ENCODE data around the gene FANCB. TPM values are rescaled to one million over a fixed set of nuclear protein-coding genes. Genes with fewer than 3 reads are reported as not detected.

FANCB gene
- total RNA-seq, 1 experiment from 2014 or later: 12.3 TPM

DNA sequence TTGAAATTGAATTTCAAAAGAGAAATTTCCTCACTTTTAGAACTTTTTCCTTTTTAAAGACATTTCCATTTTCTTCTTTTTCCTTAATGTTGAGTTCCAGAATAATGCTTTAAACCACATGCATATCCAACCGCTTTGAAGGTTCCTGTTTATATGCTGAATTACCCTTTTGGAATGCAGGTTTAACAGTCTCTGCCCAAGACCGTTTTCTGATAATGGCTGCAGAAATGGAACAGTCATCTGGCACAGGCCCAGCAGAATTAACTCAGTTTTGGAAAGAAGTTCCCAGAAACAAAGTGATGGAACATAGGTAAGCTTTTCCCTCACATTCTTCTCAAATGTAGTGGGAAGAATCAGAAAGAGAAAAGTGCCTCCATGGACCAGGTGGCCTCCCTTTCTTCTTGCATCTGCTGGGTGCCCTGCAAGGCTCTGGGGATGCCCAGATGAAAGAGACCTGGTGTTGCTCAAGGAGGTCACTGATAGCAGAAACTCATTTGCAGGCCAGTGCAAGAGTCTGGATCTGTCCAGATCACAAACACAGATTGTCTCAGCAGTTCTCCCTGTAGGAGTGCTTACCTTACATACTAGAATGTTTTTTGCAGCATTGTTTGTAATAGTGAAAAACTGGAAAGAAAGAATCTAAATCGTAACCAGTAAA, 43.3 kb upstream of the FANCB start:
- DNase-seq (ENCODE audit: low spot score) (no peak), ATAC-seq (no peak)
- Mint-ChIP-seq H3K27ac (no peak overlapping the region), H3K9me3 (no peaks in the 10 kb centered on the region), H3K4me1 (no peaks in the 10 kb centered on the region), H3K36me3 (peaks cover 8% of the 10 kb centered on the region), H3K27me3 (ENCODE audit: low read depth) (no peaks in the 10 kb centered on the region), H3K4me3 (no peak overlapping the region)
- ChIA-PET POLR2A (no interaction called here), CTCF (no interaction called here)
- TF ChIP-seq RELA (CRISPR knock-in tag; IDR thresholded peaks at IDR 0.05; ENCODE audit: borderline replicate concordance) (no peak), ZNF121 (CRISPR knock-in tag; IDR thresholded peaks at IDR 0.05) (no peak), NFE2L1 (CRISPR knock-in tag; IDR thresholded peaks at IDR 0.05) (no peak), ZNF232 (CRISPR knock-in tag; IDR thresholded peaks at IDR 0.05) (no peak), ZNF396 (CRISPR knock-in tag; IDR thresholded peaks at IDR 0.05; ENCODE audit: borderline replicate concordance) (no peak), TEAD1 (CRISPR knock-in tag; IDR thresholded peaks at IDR 0.05) (no peak), TCF7 (CRISPR knock-in tag; IDR thresholded peaks at IDR 0.05; ENCODE audit: low read depth) (no peak), FOXK1 (CRISPR knock-in tag; IDR thresholded peaks at IDR 0.05) (no peak), NFATC4 (CRISPR knock-in tag; IDR thresholded peaks at IDR 0.05) (no peak), SP1 (CRISPR knock-in tag; conservative IDR thresholded peaks at IDR 0.05) (no peak)
- TF ChIP-seq, protein P1, sequence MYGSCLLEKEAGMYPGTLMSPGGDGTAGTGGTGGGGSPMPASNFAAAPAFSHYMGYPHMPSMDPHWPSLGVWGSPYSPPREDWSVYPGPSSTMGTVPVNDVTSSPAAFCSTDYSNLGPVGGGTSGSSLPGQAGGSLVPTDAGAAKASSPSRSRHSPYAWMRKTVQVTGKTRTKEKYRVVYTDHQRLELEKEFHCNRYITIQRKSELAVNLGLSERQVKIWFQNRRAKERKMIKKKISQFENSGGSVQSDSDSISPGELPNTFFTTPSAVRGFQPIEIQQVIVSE (CRISPR knock-in tag; IDR thresholded peaks at IDR 0.05; ENCODE audit: borderline replicate concordance): no peak
- TF ChIP-seq, protein P2, sequence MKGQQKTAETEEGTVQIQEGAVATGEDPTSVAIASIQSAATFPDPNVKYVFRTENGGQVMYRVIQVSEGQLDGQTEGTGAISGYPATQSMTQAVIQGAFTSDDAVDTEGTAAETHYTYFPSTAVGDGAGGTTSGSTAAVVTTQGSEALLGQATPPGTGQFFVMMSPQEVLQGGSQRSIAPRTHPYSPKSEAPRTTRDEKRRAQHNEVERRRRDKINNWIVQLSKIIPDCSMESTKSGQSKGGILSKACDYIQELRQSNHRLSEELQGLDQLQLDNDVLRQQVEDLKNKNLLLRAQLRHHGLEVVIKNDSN (CRISPR knock-in tag; IDR thresholded peaks at IDR 0.05): no peak
- TF ChIP-seq, protein P3, sequence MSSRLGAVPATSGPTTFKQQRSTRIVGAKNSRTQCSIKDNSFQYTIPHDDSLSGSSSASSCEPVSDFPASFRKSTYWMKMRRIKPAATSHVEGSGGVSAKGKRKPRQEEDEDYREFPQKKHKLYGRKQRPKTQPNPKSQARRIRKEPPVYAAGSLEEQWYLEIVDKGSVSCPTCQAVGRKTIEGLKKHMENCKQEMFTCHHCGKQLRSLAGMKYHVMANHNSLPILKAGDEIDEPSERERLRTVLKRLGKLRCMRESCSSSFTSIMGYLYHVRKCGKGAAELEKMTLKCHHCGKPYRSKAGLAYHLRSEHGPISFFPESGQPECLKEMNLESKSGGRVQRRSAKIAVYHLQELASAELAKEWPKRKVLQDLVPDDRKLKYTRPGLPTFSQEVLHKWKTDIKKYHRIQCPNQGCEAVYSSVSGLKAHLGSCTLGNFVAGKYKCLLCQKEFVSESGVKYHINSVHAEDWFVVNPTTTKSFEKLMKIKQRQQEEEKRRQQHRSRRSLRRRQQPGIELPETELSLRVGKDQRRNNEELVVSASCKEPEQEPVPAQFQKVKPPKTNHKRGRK (CRISPR knock-in tag; IDR thresholded peaks at IDR 0.05; ENCODE audit: borderline replicate concordance): no peak
- TF ChIP-seq, protein P4, sequence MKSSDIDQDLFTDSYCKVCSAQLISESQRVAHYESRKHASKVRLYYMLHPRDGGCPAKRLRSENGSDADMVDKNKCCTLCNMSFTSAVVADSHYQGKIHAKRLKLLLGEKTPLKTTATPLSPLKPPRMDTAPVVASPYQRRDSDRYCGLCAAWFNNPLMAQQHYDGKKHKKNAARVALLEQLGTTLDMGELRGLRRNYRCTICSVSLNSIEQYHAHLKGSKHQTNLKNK (CRISPR knock-in tag; IDR thresholded peaks at IDR 0.05): no peak
- TF ChIP-seq, protein P5, sequence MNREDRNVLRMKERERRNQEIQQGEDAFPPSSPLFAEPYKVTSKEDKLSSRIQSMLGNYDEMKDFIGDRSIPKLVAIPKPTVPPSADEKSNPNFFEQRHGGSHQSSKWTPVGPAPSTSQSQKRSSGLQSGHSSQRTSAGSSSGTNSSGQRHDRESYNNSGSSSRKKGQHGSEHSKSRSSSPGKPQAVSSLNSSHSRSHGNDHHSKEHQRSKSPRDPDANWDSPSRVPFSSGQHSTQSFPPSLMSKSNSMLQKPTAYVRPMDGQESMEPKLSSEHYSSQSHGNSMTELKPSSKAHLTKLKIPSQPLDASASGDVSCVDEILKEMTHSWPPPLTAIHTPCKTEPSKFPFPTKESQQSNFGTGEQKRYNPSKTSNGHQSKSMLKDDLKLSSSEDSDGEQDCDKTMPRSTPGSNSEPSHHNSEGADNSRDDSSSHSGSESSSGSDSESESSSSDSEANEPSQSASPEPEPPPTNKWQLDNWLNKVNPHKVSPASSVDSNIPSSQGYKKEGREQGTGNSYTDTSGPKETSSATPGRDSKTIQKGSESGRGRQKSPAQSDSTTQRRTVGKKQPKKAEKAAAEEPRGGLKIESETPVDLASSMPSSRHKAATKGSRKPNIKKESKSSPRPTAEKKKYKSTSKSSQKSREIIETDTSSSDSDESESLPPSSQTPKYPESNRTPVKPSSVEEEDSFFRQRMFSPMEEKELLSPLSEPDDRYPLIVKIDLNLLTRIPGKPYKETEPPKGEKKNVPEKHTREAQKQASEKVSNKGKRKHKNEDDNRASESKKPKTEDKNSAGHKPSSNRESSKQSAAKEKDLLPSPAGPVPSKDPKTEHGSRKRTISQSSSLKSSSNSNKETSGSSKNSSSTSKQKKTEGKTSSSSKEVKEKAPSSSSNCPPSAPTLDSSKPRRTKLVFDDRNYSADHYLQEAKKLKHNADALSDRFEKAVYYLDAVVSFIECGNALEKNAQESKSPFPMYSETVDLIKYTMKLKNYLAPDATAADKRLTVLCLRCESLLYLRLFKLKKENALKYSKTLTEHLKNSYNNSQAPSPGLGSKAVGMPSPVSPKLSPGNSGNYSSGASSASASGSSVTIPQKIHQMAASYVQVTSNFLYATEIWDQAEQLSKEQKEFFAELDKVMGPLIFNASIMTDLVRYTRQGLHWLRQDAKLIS (CRISPR knock-in tag; IDR thresholded peaks at IDR 0.05; ENCODE audit: borderline replicate concordance): no peak
- TF ChIP-seq, protein P6, sequence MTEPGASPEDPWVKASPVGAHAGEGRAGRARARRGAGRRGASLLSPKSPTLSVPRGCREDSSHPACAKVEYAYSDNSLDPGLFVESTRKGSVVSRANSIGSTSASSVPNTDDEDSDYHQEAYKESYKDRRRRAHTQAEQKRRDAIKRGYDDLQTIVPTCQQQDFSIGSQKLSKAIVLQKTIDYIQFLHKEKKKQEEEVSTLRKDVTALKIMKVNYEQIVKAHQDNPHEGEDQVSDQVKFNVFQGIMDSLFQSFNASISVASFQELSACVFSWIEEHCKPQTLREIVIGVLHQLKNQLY (CRISPR knock-in tag; IDR thresholded peaks at IDR 0.05): no peak
- TF ChIP-seq, protein P7, sequence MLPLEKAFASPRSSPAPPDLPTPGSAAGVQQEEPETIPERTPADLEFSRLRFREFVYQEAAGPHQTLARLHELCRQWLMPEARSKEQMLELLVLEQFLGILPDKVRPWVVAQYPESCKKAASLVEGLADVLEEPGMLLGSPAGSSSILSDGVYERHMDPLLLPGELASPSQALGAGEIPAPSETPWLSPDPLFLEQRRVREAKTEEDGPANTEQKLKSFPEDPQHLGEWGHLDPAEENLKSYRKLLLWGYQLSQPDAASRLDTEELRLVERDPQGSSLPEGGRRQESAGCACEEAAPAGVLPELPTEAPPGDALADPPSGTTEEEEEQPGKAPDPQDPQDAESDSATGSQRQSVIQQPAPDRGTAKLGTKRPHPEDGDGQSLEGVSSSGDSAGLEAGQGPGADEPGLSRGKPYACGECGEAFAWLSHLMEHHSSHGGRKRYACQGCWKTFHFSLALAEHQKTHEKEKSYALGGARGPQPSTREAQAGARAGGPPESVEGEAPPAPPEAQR (CRISPR knock-in tag; IDR thresholded peaks at IDR 0.05): no peak
- TF ChIP-seq, protein P8, sequence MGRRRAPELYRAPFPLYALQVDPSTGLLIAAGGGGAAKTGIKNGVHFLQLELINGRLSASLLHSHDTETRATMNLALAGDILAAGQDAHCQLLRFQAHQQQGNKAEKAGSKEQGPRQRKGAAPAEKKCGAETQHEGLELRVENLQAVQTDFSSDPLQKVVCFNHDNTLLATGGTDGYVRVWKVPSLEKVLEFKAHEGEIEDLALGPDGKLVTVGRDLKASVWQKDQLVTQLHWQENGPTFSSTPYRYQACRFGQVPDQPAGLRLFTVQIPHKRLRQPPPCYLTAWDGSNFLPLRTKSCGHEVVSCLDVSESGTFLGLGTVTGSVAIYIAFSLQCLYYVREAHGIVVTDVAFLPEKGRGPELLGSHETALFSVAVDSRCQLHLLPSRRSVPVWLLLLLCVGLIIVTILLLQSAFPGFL (CRISPR knock-in tag; IDR thresholded peaks at IDR 0.05; ENCODE audit: borderline replicate concordance): no peak

Data from WTC11 (cell line).